ENCODE results near the gene RYR2.

- TF ChIP-seq CTCF (conservative IDR thresholded peaks at IDR 0.05; ENCODE audit: low read length) (no peak), EZH2phosphoT487 (IDR thresholded peaks at IDR 0.05; ENCODE audit: borderline replicate concordance, low read depth, low read length) (no peak)
Observed at GRCh38 chr1:237186675-237187074, 144.7 kb downstream of the RYR2 start.
